HEK293 (cell line): ENCODE results near the gene PHLDB1.

Source experiments
- CTCF ChIA-PET: fragments of 350-600 bp; formaldehyde crosslinking; extraction: SDS; loops from one replicate; lab custom pipeline; 2021; ENCODE audit warnings: antibody characterized with exemption; lab: Yijun Ruan, JAX
- POLR2A ChIA-PET: fragments of 300-600 bp; formaldehyde crosslinking; extraction: SDS; loops from one replicate; lab custom pipeline; 2020; ENCODE audit warnings: antibody characterized with exemption, inconsistent platforms; lab: Yijun Ruan, JAX
- H3K27ac ChIP-seq: fragments of 200-500 bp; sonication (Bioruptor generic); 2 replicates; pipeline ENCODE4 v1.5.1; 2014; ENCODE audit warnings: low read depth, low read length, control low read depth, inconsistent platforms; ENCODE audit errors: extremely low read depth
- H3K36me3 ChIP-seq, 2 experiments: fragments of 200-500 bp in 1 of 2; sonication (Bioruptor generic) in 1 of 2; 1 replicate in 1 of 2; 2 replicates in 1 of 2; pipeline ENCODE4 v1.5.1; 2014 to 2017; ENCODE audit warnings: inconsistent platforms in 2 of 2, low read length in 2 of 2; ENCODE audit not compliant: control insufficient read depth in 2 of 2, insufficient read depth in 1 of 2
- H3K4me1 ChIP-seq: fragments of 200-500 bp; sonication (Bioruptor generic); 2 replicates; pipeline ENCODE4 v1.5.1; 2014; ENCODE audit warnings: mild to moderate bottlenecking, low read length, inconsistent platforms; ENCODE audit not compliant: control insufficient read depth, insufficient read depth
- H3K4me3 ChIP-seq: 2 replicates; pipeline ENCODE4 v1.5.1; 2011; ENCODE audit warnings: low read depth, mild to moderate bottlenecking, control low read depth, low read length, moderate library complexity
- H3K9me3 ChIP-seq: fragments of 200-500 bp; sonication (Bioruptor generic); 2 replicates; pipeline ENCODE4 v1.5.1; 2014; ENCODE audit warnings: low read depth, low read length, inconsistent platforms; ENCODE audit not compliant: control insufficient read depth, insufficient read depth
- BCL11A ChIP-seq: fragments of 450-650 bp; formaldehyde crosslinking; IDR thresholded peaks from 2 replicates; pipeline ENCODE4 v1.5.1; 2016; ENCODE audit warnings: low read depth, missing biosample characterization, missing genetic modification characterization
- BCL11B ChIP-seq: fragments of 450-650 bp; formaldehyde crosslinking; IDR thresholded peaks from 2 replicates; pipeline ENCODE4 v1.5.1; 2016; ENCODE audit warnings: low read depth, missing biosample characterization, missing genetic modification characterization
- IKZF3 ChIP-seq: fragments of 450-650 bp; IDR thresholded peaks from 2 replicates; pipeline ENCODE4 v1.5.0; 2018; ENCODE audit warnings: missing biosample characterization, mild to moderate bottlenecking, missing genetic modification characterization, moderate library complexity
- KLF10 ChIP-seq: fragments of 450-650 bp; IDR thresholded peaks from 2 replicates; pipeline ENCODE4 v1.5.1; 2018; ENCODE audit warnings: missing biosample characterization, mild to moderate bottlenecking, missing genetic modification characterization
- MYNN ChIP-seq: fragments of 450-650 bp; formaldehyde crosslinking; IDR thresholded peaks from 2 replicates; pipeline ENCODE4 v1.5.1; 2016; ENCODE audit warnings: missing biosample characterization, missing genetic modification characterization, borderline replicate concordance
- OVOL3 ChIP-seq: fragments of 450-650 bp; formaldehyde crosslinking; IDR thresholded peaks from 2 replicates; pipeline ENCODE4 v1.5.1; 2016; ENCODE audit warnings: missing biosample characterization, missing genetic modification characterization
- REPIN1 ChIP-seq: fragments of 450-650 bp; formaldehyde crosslinking; IDR thresholded peaks from 2 replicates; pipeline ENCODE4 v1.5.1; 2017; ENCODE audit warnings: missing biosample characterization, missing genetic modification characterization, low read depth
- SCRT1 ChIP-seq: fragments of 450-650 bp; formaldehyde crosslinking; IDR thresholded peaks from 2 replicates; pipeline ENCODE4 v1.5.1; 2016; ENCODE audit warnings: missing biosample characterization, missing genetic modification characterization, borderline replicate concordance
- SP2 ChIP-seq: fragments of 450-650 bp; formaldehyde crosslinking; IDR thresholded peaks from 2 replicates; pipeline ENCODE4 v1.5.1; 2016; ENCODE audit warnings: missing biosample characterization, missing genetic modification characterization
- TCF7L2 ChIP-seq: IDR thresholded peaks from 2 replicates; pipeline ENCODE4 v1.6.1; 2011; ENCODE audit warnings: low read depth, mild to moderate bottlenecking, inconsistent platforms, low read length, moderate library complexity, borderline replicate concordance
- ZBTB7A ChIP-seq: fragments of 450-650 bp; formaldehyde crosslinking; IDR thresholded peaks from 2 replicates; pipeline ENCODE4 v1.5.1; 2016; ENCODE audit warnings: low read depth, missing biosample characterization, missing genetic modification characterization
- ZFHX2 ChIP-seq: fragments of 450-650 bp; formaldehyde crosslinking; conservative IDR thresholded peaks from 2 replicates; pipeline ENCODE4 v1.5.1; 2016; ENCODE audit warnings: missing biosample characterization, missing genetic modification characterization
- ZNF324 ChIP-seq: fragments of 450-650 bp; formaldehyde crosslinking; IDR thresholded peaks from 2 replicates; pipeline ENCODE4 v1.5.1; 2016; ENCODE audit warnings: missing biosample characterization, missing genetic modification characterization
- ZNF510 ChIP-seq: fragments of 450-650 bp; formaldehyde crosslinking; IDR thresholded peaks from 2 replicates; pipeline ENCODE4 v1.5.1; 2018; ENCODE audit warnings: mild to moderate bottlenecking, missing genetic modification characterization, missing biosample characterization; ENCODE audit not compliant: insufficient replicate concordance
- ZNF514 ChIP-seq: fragments of 450-650 bp; formaldehyde crosslinking; IDR thresholded peaks from 2 replicates; pipeline ENCODE4 v1.5.1; 2016; ENCODE audit warnings: missing biosample characterization, missing genetic modification characterization
- ZNF549 ChIP-seq: fragments of 450-650 bp; IDR thresholded peaks from 2 replicates; pipeline ENCODE4 v1.5.1; 2018; ENCODE audit warnings: missing biosample characterization, missing genetic modification characterization, mild to moderate bottlenecking, inconsistent platforms, moderate library complexity
- ZNF791 ChIP-seq: fragments of 450-650 bp; formaldehyde crosslinking; IDR thresholded peaks from 2 replicates; pipeline ENCODE4 v1.5.1; 2016; ENCODE audit warnings: missing biosample characterization, missing genetic modification characterization
- TF ChIP-seq, protein P1 (sequence below): fragments of 450-650 bp; formaldehyde crosslinking; IDR thresholded peaks from 2 replicates; pipeline ENCODE4 v1.5.1; 2016; ENCODE audit warnings: missing biosample characterization, missing genetic modification characterization
- TF ChIP-seq, protein P2 (sequence below): fragments of 450-650 bp; formaldehyde crosslinking; IDR thresholded peaks from 2 replicates; pipeline ENCODE4 v1.5.1; 2016; ENCODE audit warnings: missing biosample characterization, missing genetic modification characterization
- TF ChIP-seq, protein P3 (sequence below): fragments of 450-650 bp; formaldehyde crosslinking; IDR thresholded peaks from 2 replicates; pipeline ENCODE4 v1.5.1; 2016; ENCODE audit warnings: missing biosample characterization, missing genetic modification characterization
- TF ChIP-seq, protein P4 (sequence below): fragments of 450-650 bp; formaldehyde crosslinking; IDR thresholded peaks from 2 replicates; pipeline ENCODE4 v1.5.1; 2016; ENCODE audit warnings: missing biosample characterization, missing genetic modification characterization
- TF ChIP-seq, protein P5 (sequence below): fragments of 450-650 bp; IDR thresholded peaks from 2 replicates; pipeline ENCODE4 v1.5.1; 2018; ENCODE audit warnings: missing biosample characterization, missing genetic modification characterization
- TF ChIP-seq, protein P6 (sequence below): fragments of 450-650 bp; formaldehyde crosslinking; IDR thresholded peaks from 2 replicates; pipeline ENCODE4 v1.5.1; 2016; ENCODE audit warnings: missing biosample characterization, missing genetic modification characterization

PHLDB1 gene

DNA sequence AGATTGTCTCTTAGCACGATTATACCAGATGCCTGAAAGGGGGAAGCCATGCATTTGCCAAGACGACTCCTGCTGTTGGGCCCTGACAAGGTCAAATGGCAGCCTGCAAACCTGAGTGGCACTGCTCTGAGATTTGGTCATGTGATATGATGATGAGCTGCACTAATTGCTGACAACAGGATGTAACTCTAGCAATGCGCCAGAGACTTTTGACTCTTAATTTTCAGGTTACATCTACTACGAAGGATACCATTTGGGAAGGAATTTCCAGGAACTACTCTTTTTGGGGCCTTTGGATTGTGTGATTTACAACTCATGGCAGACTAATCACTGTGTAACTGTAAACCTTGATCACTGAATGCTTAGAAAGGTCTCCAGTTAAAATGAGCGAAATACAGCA, 59.0 kb downstream of the PHLDB1 start:
- Histone ChIP-seq H3K9me3 (no peaks in the 10 kb centered on the region), H3K27ac (no peak overlapping the region), H3K4me1 (no peaks in the 10 kb centered on the region), H3K4me3 (no peak overlapping the region), H3K36me3 (no peaks in the 10 kb centered on the region)
- ChIA-PET POLR2A (no interaction called here), CTCF (interaction anchor here (0.6 to 0.7 kb wide), 2 partner anchors 26 to 72 kb away, joined by 3 read pairs; no protein-coding TSS in a partner anchor)
- TF ChIP-seq ZNF510 (tag by site-specific recombination) (no peak), MYNN (no peak), SCRT1 (tag by site-specific recombination) (no peak), ZNF514 (no peak), OVOL3 (tag by site-specific recombination) (no peak), ZBTB7A (tag by site-specific recombination) (no peak), REPIN1 (tag by site-specific recombination) (no peak), ZNF324 (tag by site-specific recombination) (no peak), ZNF791 (no peak), BCL11A (no peak), KLF10 (tag by site-specific recombination) (no peak)
- TF ChIP-seq, protein P1, sequence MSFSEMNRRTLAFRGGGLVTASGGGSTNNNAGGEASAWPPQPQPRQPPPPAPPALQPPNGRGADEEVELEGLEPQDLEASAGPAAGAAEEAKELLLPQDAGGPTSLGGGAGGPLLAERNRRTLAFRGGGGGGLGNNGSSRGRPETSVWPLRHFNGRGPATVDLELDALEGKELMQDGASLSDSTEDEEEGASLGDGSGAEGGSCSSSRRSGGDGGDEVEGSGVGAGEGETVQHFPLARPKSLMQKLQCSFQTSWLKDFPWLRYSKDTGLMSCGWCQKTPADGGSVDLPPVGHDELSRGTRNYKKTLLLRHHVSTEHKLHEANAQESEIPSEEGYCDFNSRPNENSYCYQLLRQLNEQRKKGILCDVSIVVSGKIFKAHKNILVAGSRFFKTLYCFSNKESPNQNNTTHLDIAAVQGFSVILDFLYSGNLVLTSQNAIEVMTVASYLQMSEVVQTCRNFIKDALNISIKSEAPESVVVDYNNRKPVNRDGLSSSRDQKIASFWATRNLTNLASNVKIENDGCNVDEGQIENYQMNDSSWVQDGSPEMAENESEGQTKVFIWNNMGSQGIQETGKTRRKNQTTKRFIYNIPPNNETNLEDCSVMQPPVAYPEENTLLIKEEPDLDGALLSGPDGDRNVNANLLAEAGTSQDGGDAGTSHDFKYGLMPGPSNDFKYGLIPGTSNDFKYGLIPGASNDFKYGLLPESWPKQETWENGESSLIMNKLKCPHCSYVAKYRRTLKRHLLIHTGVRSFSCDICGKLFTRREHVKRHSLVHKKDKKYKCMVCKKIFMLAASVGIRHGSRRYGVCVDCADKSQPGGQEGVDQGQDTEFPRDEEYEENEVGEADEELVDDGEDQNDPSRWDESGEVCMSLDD (tag by site-specific recombination), result no peak
- TF ChIP-seq, protein P2, sequence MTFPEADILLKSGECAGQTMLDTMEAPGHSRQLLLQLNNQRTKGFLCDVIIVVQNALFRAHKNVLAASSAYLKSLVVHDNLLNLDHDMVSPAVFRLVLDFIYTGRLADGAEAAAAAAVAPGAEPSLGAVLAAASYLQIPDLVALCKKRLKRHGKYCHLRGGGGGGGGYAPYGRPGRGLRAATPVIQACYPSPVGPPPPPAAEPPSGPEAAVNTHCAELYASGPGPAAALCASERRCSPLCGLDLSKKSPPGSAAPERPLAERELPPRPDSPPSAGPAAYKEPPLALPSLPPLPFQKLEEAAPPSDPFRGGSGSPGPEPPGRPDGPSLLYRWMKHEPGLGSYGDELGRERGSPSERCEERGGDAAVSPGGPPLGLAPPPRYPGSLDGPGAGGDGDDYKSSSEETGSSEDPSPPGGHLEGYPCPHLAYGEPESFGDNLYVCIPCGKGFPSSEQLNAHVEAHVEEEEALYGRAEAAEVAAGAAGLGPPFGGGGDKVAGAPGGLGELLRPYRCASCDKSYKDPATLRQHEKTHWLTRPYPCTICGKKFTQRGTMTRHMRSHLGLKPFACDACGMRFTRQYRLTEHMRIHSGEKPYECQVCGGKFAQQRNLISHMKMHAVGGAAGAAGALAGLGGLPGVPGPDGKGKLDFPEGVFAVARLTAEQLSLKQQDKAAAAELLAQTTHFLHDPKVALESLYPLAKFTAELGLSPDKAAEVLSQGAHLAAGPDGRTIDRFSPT (tag by site-specific recombination), result no peak
- TF ChIP-seq, protein P3, sequence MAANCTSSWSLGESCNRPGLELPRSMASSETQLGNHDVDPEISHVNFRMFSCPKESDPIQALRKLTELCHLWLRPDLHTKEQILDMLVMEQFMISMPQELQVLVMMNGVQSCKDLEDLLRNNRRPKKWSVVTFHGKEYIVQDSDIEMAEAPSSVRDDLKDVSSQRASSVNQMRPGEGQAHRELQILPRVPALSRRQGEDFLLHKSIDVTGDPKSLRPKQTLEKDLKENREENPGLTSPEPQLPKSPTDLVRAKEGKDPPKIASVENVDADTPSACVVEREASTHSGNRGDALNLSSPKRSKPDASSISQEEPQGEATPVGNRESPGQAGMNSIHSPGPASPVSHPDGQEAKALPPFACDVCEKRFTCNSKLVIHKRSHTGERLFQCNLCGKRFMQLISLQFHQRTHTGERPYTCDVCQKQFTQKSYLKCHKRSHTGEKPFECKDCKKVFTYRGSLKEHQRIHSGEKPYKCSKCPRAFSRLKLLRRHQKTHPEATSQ, result no peak
- TF ChIP-seq, protein P4, sequence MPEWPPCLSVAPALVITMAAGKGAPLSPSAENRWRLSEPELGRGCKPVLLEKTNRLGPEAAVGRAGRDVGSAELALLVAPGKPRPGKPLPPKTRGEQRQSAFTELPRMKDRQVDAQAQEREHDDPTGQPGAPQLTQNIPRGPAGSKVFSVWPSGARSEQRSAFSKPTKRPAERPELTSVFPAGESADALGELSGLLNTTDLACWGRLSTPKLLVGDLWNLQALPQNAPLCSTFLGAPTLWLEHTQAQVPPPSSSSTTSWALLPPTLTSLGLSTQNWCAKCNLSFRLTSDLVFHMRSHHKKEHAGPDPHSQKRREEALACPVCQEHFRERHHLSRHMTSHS (tag by site-specific recombination), result no peak

DNA sequence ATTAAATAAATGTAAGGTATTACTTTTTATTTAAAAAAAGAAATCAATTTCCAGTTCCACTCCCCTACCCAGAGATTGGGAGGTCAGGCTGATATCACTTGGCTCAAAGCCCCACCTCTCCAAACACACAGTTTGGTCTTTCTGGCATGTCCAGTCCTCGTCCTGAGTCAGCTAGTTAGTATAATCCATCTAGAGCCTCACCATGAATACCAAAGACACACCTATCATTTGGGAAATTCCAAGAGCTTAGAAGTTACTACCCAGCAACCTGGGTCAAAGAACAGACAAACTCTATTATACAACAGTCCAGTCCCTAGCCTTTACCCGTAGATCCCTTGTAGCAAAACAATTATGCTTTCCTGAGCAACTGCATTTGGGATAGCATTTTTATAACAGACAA, 62.6 kb downstream of the PHLDB1 start:
- TF ChIP-seq, protein P5, sequence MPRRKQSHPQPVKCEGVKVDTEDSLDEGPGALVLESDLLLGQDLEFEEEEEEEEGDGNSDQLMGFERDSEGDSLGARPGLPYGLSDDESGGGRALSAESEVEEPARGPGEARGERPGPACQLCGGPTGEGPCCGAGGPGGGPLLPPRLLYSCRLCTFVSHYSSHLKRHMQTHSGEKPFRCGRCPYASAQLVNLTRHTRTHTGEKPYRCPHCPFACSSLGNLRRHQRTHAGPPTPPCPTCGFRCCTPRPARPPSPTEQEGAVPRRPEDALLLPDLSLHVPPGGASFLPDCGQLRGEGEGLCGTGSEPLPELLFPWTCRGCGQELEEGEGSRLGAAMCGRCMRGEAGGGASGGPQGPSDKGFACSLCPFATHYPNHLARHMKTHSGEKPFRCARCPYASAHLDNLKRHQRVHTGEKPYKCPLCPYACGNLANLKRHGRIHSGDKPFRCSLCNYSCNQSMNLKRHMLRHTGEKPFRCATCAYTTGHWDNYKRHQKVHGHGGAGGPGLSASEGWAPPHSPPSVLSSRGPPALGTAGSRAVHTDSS (tag by site-specific recombination), result no peak
- no peak for TF ChIP-seq ZNF549
- TF ChIP-seq TCF7L2, result no peak
- TF ChIP-seq KLF10 (tag by site-specific recombination), result no peak
- TF ChIP-seq, protein P6, sequence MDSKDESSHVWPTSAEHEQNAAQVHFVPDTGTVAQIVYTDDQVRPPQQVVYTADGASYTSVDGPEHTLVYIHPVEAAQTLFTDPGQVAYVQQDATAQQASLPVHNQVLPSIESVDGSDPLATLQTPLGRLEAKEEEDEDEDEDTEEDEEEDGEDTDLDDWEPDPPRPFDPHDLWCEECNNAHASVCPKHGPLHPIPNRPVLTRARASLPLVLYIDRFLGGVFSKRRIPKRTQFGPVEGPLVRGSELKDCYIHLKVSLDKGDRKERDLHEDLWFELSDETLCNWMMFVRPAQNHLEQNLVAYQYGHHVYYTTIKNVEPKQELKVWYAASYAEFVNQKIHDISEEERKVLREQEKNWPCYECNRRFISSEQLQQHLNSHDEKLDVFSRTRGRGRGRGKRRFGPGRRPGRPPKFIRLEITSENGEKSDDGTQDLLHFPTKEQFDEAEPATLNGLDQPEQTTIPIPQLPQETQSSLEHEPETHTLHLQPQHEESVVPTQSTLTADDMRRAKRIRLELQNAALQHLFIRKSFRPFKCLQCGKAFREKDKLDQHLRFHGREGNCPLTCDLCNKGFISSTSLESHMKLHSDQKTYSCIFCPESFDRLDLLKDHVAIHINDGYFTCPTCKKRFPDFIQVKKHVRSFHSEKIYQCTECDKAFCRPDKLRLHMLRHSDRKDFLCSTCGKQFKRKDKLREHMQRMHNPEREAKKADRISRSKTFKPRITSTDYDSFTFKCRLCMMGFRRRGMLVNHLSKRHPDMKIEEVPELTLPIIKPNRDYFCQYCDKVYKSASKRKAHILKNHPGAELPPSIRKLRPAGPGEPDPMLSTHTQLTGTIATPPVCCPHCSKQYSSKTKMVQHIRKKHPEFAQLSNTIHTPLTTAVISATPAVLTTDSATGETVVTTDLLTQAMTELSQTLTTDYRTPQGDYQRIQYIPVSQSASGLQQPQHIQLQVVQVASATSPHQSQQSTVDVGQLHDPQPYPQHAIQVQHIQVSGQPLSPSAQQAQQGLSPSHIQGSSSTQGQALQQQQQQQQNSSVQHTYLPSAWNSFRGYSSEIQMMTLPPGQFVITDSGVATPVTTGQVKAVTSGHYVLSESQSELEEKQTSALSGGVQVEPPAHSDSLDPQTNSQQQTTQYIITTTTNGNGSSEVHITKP, result no peak
- no peak for TF ChIP-seq BCL11B (tag by site-specific recombination)
- no peak for TF ChIP-seq ZFHX2 (tag by site-specific recombination)
- TF ChIP-seq SP2, result no peak
- no peak for TF ChIP-seq IKZF3 (tag by site-specific recombination)
- ChIA-PET CTCF (interaction anchor here (1.1 kb wide), 1 partner anchor 12 kb away, joined by 5 read pairs; no protein-coding TSS in a partner anchor), POLR2A (interaction anchor here (0.6 kb wide), 1 partner anchor 94 kb away, joined by 7 read pairs; no protein-coding TSS in a partner anchor)
- Histone ChIP-seq H3K36me3 (no peaks in the 10 kb centered on the region), H3K27ac (no peak overlapping the region), H3K9me3 (no peaks in the 10 kb centered on the region), H3K4me1 (no peaks in the 10 kb centered on the region), H3K4me3 (no peak overlapping the region)
